ENCODE data around the gene GTF3C2.

DNA sequence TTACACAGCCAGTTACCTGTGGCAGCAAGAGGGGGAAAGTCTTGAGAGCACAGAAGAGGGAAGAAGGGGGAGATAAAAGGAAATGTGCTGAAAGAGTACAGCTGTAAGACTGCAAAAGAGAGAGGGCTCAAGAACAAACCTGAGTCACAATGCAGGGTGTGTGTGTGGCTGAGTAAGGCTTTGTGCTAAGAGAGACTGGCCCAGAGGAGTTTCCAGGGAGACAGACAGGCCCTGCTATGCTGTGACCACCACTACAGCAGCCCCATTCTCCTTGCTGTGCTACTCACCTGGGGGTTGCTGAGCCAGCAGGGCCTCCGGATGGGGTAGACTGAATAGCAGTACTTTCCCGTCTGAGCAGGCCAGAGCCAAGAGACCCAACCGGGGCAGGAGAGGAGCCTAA, 21.3 kb downstream of the GTF3C2 start:
- no peak for TF ChIP-seq CTCF (conservative IDR thresholded peaks at IDR 0.05; ENCODE audit: low read depth, low read length)
- TF ChIP-seq EZH2 (IDR thresholded peaks at IDR 0.05; ENCODE audit: borderline replicate concordance, low read depth, low read length, poor library complexity, severe bottlenecking) = no peak

Data from A673 (cell line).